Liver (tissue), 9 donors: ENCODE results near the gene EXOSC3. TPM values are rescaled to one million over a fixed set of nuclear protein-coding genes. Genes with fewer than 3 reads are reported as not detected.
"Not testable (repeated sequence)": the region's sequence is repeated elsewhere in the genome, so short reads cannot be mapped to it uniquely, and the experiment has no call there.

Experiments used
- DNase-seq: peaks from one replicate; pipeline ENCODE4 v3.0.0-alpha.2; 2017; ENCODE audit warnings: low spot score
- H3K27ac ChIP-seq, 2 donors: one replicate each; pipeline ENCODE4 v1.7.0; 2013; ENCODE audit warnings: inconsistent platforms in 2 of 2, low read length in 2 of 2, control low read depth in 1 of 2, low read depth in 1 of 2, mild to moderate bottlenecking in 1 of 2
- H3K27me3 ChIP-seq, 4 donors: one replicate each; pipeline versions ENCODE4 v1.6.1 to v1.7.0; 2013; ENCODE audit warnings: low read length in 3 of 4, inconsistent platforms in 1 of 4, mild to moderate bottlenecking in 1 of 4, moderate library complexity in 1 of 4; ENCODE audit not compliant: control insufficient read depth in 4 of 4, insufficient read depth in 4 of 4
- H3K36me3 ChIP-seq, 4 donors: one replicate each; pipeline versions ENCODE4 v1.6.1 to v1.7.0; 2013; ENCODE audit warnings: low read length in 3 of 4, mild to moderate bottlenecking in 3 of 4, low read depth in 1 of 4, moderate library complexity in 1 of 4; ENCODE audit not compliant: control insufficient read depth in 4 of 4, insufficient read depth in 3 of 4
- H3K4me1 ChIP-seq, 4 donors: one replicate each; pipeline versions ENCODE4 v1.6.1 to v1.7.0; 2013; ENCODE audit warnings: low read length in 3 of 4, mild to moderate bottlenecking in 3 of 4, moderate library complexity in 1 of 4; ENCODE audit not compliant: control insufficient read depth in 4 of 4, insufficient read depth in 4 of 4
- H3K4me3 ChIP-seq, 3 donors: one replicate each; pipeline versions ENCODE4 v1.6.1 to v1.7.0; 2013; ENCODE audit warnings: low read length in 3 of 3, control low read depth in 1 of 3, low read depth in 1 of 3, mild to moderate bottlenecking in 1 of 3
- H3K9ac ChIP-seq, 2 donors: one replicate each; pipeline ENCODE4 v1.7.0; 2013; ENCODE audit warnings: low read length in 2 of 2, mild to moderate bottlenecking in 2 of 2, moderate library complexity in 2 of 2, control low read depth in 1 of 2, low read depth in 1 of 2
- H3K9me3 ChIP-seq, 4 donors: one replicate each; pipeline versions ENCODE4 v1.6.1 to v1.7.0; 2013; ENCODE audit warnings: low read length in 3 of 4; ENCODE audit not compliant: control insufficient read depth in 4 of 4
- ATF3 ChIP-seq: IDR thresholded peaks from 2 replicates; pipeline ENCODE4 v1.6.1; 2016; ENCODE audit warnings: antibody characterized with exemption
- CTCF ChIP-seq: fragments of 150-350 bp; IDR thresholded peaks from 2 replicates; pipeline ENCODE4 v1.5.1; 2017; ENCODE audit warnings: improper control_type of control experiment, low read depth, low read length; ENCODE audit not compliant: missing input control
- EGR1 ChIP-seq, 2 donors: IDR thresholded peaks; 2 replicates each; pipeline ENCODE4 v1.6.1; 2016 to 2018; ENCODE audit warnings: antibody characterized with exemption in 2 of 2, low read depth in 2 of 2
- FOXA1 ChIP-seq: IDR thresholded peaks from 2 replicates; pipeline ENCODE4 v1.6.1; 2016; ENCODE audit warnings: antibody characterized with exemption
- FOXA2 ChIP-seq: IDR thresholded peaks from 2 replicates; pipeline ENCODE4 v1.6.1; 2016; ENCODE audit warnings: antibody characterized with exemption
- GABPA ChIP-seq, 2 donors: IDR thresholded peaks in 1 of 2; conservative IDR thresholded peaks in 1 of 2; 2 replicates each; pipeline ENCODE4 v1.6.1; 2016; ENCODE audit warnings: antibody characterized with exemption in 2 of 2, mild to moderate bottlenecking in 1 of 2, moderate library complexity in 1 of 2
- HNF4G ChIP-seq: IDR thresholded peaks from 2 replicates; pipeline ENCODE4 v1.6.1; 2016; ENCODE audit warnings: antibody characterized with exemption
- JUND ChIP-seq, 2 donors: IDR thresholded peaks; 2 replicates each; pipeline ENCODE4 v1.6.1; 2016; ENCODE audit warnings: antibody characterized with exemption in 2 of 2
- MAX ChIP-seq: IDR thresholded peaks from 2 replicates; pipeline ENCODE4 v1.6.1; 2016; ENCODE audit warnings: antibody characterized with exemption
- NR2F2 ChIP-seq: IDR thresholded peaks from 2 replicates; pipeline ENCODE4 v1.6.1; 2016; ENCODE audit warnings: antibody characterized with exemption
- REST ChIP-seq: IDR thresholded peaks from 2 replicates; pipeline ENCODE4 v1.6.1; 2016; ENCODE audit warnings: antibody characterized with exemption, mild to moderate bottlenecking
- RXRA ChIP-seq, 2 donors: IDR thresholded peaks; 2 replicates each; pipeline ENCODE4 v1.6.1; 2017 to 2018; ENCODE audit warnings: antibody characterized with exemption in 2 of 2, mild to moderate bottlenecking in 1 of 2
- TAF1 ChIP-seq: conservative IDR thresholded peaks from 2 replicates; pipeline ENCODE4 v1.6.1; 2016; ENCODE audit warnings: antibody characterized with exemption, mild to moderate bottlenecking
- YY1 ChIP-seq: IDR thresholded peaks from 2 replicates; pipeline ENCODE4 v1.6.1; 2016; ENCODE audit warnings: antibody characterized with exemption, mild to moderate bottlenecking
- ZBTB33 ChIP-seq: IDR thresholded peaks from 2 replicates; pipeline ENCODE4 v1.6.1; 2016; ENCODE audit warnings: antibody characterized with exemption
- WGBS: extraction: QIAGEN DNeasy Blood & Tissue Kit; methylation state at CpG from one replicate; pipeline ENCODE4 v1.1.7; 2013; 5-methylcytosine and 5-hydroxymethylcytosine counted together
- polyA plus RNA-seq, 2 donors: library from polyadenylated mRNA; stranded (reverse) in 1 of 2; unstranded in 1 of 2; fragments of 200-250 nt in 1 of 2; fragments of >200 nt in 1 of 2; fragmentation: Nextera tagmentation in 1 of 2; extraction: Ambion mirVana in 1 of 2; gene quantifications; one replicate each; pipeline versions ENCODE4 v1.2.1 to v1.2.3, GENCODE V29; 2013 to 2015
- total RNA-seq, 2 donors: library from RNA; depleted of rRNA; stranded (reverse); fragments of >200 nt; gene quantifications; one replicate each; pipeline ENCODE4 v1.2.3, GENCODE V29; 2014
- donor health status: healthy.
- donor health status: healthy.
- donor health status: healthy.
- donor health status: healthy.
- donor health status: healthy.

Gene EXOSC3
- total and polyA plus RNA-seq, 4 donors = 16.2 to 27.7 (median 19.6) TPM

- Histone ChIP-seq H3K4me3 (no peak overlapping the region), H3K36me3 (peaks cover 2 to 13% (median 8%) of the 10 kb centered on the region in 4 donors), H3K27ac (no peak overlapping the region), H3K9ac (no peak overlapping the region), H3K27me3 (no peaks in the 10 kb centered on the region), H3K4me1 (no peaks in the 10 kb centered on the region), H3K9me3 (no peaks in the 10 kb centered on the region)
- TF ChIP-seq CTCF (no peak), HNF4G (no peak), ATF3 (no peak), ZBTB33 (no peak), FOXA1 (no peak), MAX (no peak)
- DNase-seq = no peak
- WGBS = over 99% methylated on average over 4 of the region's 4 CpGs
Observed at GRCh38 chr9:37827483-37828165, 42.8 kb upstream of the EXOSC3 start.

- H3K36me3 ChIP-seq = peaks cover 2 to 16% (median 10%) of the 10 kb centered on the region in 4 donors
- not testable (repeated sequence) for H3K27me3 ChIP-seq, H3K9me3 ChIP-seq, H3K4me1 ChIP-seq, H3K27ac ChIP-seq, H3K9ac ChIP-seq, H3K4me3 ChIP-seq, DNase-seq
- WGBS = 98% methylated on average over 2 of the region's 2 CpGs
Observed at GRCh38 chr9:37825174-37825573, 40.3 kb upstream of the EXOSC3 start.

GRCh38 chr9:37820142-37820541 lies 35.3 kb upstream of the EXOSC3 start:
- Histone ChIP-seq H3K9ac (no peak overlapping the region), H3K4me1 (no peaks in the 10 kb centered on the region), H3K9me3 (no peaks in the 10 kb centered on the region), H3K4me3 (no peak overlapping the region), H3K27me3 (no peaks in the 10 kb centered on the region), H3K36me3 (peaks cover 0 to 7% (median 6%) of the 10 kb centered on the region in 4 donors), H3K27ac (no peak overlapping the region)
- 96% methylated on average over 5 of the region's 5 CpGs for WGBS
- no peak for DNase-seq
- TF ChIP-seq RXRA (IDR thresholded peaks at IDR 0.05) = no peak
- TF ChIP-seq CTCF = no peak
- TF ChIP-seq NR2F2 = no peak
- TF ChIP-seq TAF1 = no peak
- TF ChIP-seq FOXA2 = no peak
- no peak for TF ChIP-seq ZBTB33
- no peak for TF ChIP-seq JUND (IDR thresholded peaks at IDR 0.05)
- TF ChIP-seq GABPA (IDR thresholded peaks at IDR 0.05 in 1 of 2, conservative IDR thresholded peaks at IDR 0.05 in 1 of 2) = no peak
- TF ChIP-seq YY1 = no peak
- no peak for TF ChIP-seq REST
- no peak for TF ChIP-seq EGR1 (IDR thresholded peaks at IDR 0.05; ENCODE audit: low read depth in 2 of 2)
